ENCODE results near the gene STING1.
"Not testable (repeated sequence)": the region's sequence is repeated elsewhere in the genome, so short reads cannot be mapped to it uniquely, and the experiment has no call there.

The STING1 gene

GRCh38 chr5:139481122-139481533 is 1.4 kb downstream of the STING1 start:
- peak; percentile 74 to 77 for DNase-seq
- TF ChIP-seq GATA1 (IDR thresholded peaks at IDR 0.05; ENCODE audit: low read depth, low read length) (no peak), POLR2A (IDR thresholded peaks at IDR 0.05; ENCODE audit: low read length) (no peak)

- not testable (repeated sequence) for DNase-seq
Observed at GRCh38 chr5:139479729-139480128, 2.8 kb downstream of the STING1 start.

GRCh38 chr5:139478657-139479423 is 3.7 kb downstream of the STING1 start:
- DNase-seq = peak; percentile 19 to 30

GRCh38 chr5:139475865-139476617 is 6.5 kb downstream of the STING1 start:
- no peak for TF ChIP-seq POLR2A (IDR thresholded peaks at IDR 0.05; ENCODE audit: low read length)
- TF ChIP-seq GATA1 (IDR thresholded peaks at IDR 0.05; ENCODE audit: low read depth, low read length) = no peak
- no peak for DNase-seq

GRCh38 chr5:139474890-139475791 is 7.4 kb downstream of the STING1 start:
- peak; percentile 56 to 73 for DNase-seq

GRCh38 chr5:139473565-139473964 is 9.0 kb downstream of the STING1 start:
- no peak for TF ChIP-seq POLR2A (IDR thresholded peaks at IDR 0.05; ENCODE audit: low read length)
- TF ChIP-seq GATA1 (IDR thresholded peaks at IDR 0.05; ENCODE audit: low read depth, low read length) = no peak
- no peak for DNase-seq

More at GRCh38 chr5:139474890-139475791, 7.4 kb downstream of the STING1 start:
- TF ChIP-seq POLR2A (IDR thresholded peaks at IDR 0.05; ENCODE audit: low read length) (peak; percentile 40), GATA1 (IDR thresholded peaks at IDR 0.05; ENCODE audit: low read depth, low read length) (no peak)

GRCh38 chr5:139473105-139473504 is 9.5 kb downstream of the STING1 start:
- TF ChIP-seq GATA1 (IDR thresholded peaks at IDR 0.05; ENCODE audit: low read depth, low read length) (no peak), POLR2A (IDR thresholded peaks at IDR 0.05; ENCODE audit: low read length) (no peak)
- no peak for DNase-seq

- no peak for DNase-seq
- TF ChIP-seq POLR2A (IDR thresholded peaks at IDR 0.05; ENCODE audit: low read length) = no peak
- no peak for TF ChIP-seq GATA1 (IDR thresholded peaks at IDR 0.05; ENCODE audit: low read depth, low read length)
Observed at GRCh38 chr5:139472386-139473030, 10.1 kb downstream of the STING1 start.

- TF ChIP-seq GATA1 (IDR thresholded peaks at IDR 0.05; ENCODE audit: low read depth, low read length) (no peak), POLR2A (IDR thresholded peaks at IDR 0.05; ENCODE audit: low read length) (no peak)
Observed at GRCh38 chr5:139470821-139471300, 11.7 kb downstream of the STING1 start, which contains the start of gene SMIM33. TSS of gene SMIM33 (plus strand) at chr5:139471004. CDS start at chr5:139471122, 118 bp downstream.

GRCh38 chr5:139468421-139468931 is 14.1 kb downstream of the STING1 start:
- no peak for DNase-seq
- TF ChIP-seq POLR2A (IDR thresholded peaks at IDR 0.05; ENCODE audit: low read length) = no peak
- TF ChIP-seq GATA1 (IDR thresholded peaks at IDR 0.05; ENCODE audit: low read depth, low read length) = no peak

More at GRCh38 chr5:139470821-139471300, 11.7 kb downstream of the STING1 start, which contains the start of gene SMIM33:
- DNase-seq = no peak

- TF ChIP-seq GATA1 (IDR thresholded peaks at IDR 0.05; ENCODE audit: low read depth, low read length) = no peak
- TF ChIP-seq POLR2A (IDR thresholded peaks at IDR 0.05; ENCODE audit: low read length) = no peak
- no peak for DNase-seq
Observed at GRCh38 chr5:139462586-139463276, 19.8 kb downstream of the STING1 start, which contains the start of gene ECSCR. TSS of gene ECSCR (minus strand) at chr5:139462743. CDS start at chr5:139462670, 73 bp downstream.

GRCh38 chr5:139461698-139462097 is 20.9 kb downstream of the STING1 start:
- DNase-seq = no peak

More at GRCh38 chr5:139461698-139462097, 20.9 kb downstream of the STING1 start:
- TF ChIP-seq POLR2A (IDR thresholded peaks at IDR 0.05; ENCODE audit: low read length) = no peak

Measured in erythroblast (primary cell).